ENCODE measurements around the gene MCTP1.
"Not testable (repeated sequence)": the region's sequence is repeated elsewhere in the genome, so short reads cannot be mapped to it uniquely, and the experiment has no call there.

The MCTP1 gene

GRCh38 chr5:95178046-95178651, 106.7 kb downstream of the MCTP1 start:
- DNase-seq, result no peak

DNA sequence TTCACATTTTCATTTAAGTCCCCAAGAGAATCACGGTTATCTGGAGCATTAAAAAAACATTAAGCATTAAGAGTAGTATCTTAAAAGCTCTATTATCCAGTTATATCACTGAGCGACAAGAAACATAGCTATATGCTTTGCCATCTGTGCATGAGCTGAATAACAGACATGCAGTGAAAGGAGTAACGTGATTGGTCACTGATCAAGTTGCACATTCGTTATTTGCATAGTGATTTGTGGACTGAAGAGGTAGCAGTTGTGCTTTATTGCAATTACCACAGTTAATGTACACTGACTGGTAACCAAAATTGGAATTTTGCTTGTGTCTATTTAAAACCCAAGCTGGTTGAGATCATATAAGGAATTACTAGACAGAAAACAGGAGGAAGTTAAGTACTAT, 107.4 kb downstream of the MCTP1 start:
- DNase-seq, result no peak

DNA sequence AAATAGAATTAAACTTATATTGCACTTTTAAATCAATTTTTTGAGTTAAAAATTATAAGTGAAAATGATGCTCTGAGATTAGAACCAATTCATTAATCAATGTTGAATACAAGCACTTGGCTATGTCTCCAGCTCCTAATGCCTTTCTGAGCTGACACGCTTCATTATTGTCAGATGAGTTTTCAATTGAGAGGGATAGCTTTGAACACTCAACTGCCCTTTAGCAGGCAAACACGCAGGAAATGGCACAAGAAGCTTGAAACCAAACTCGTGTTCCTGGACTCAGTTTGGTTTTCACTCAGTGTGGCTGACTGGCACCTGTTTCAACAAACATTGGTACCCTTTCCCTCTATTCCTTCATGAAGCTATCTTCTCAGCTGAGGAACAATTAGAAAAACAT, 109.8 kb downstream of the MCTP1 start:
- no peak for DNase-seq

- DNase-seq, result no peak
These were observed 112.2 kb downstream of the MCTP1 start for GRCh38 chr5:95172659-95173058.

- no peak for DNase-seq
These were observed 120.0 kb downstream of the MCTP1 start for GRCh38 chr5:95164861-95165260.

DNA sequence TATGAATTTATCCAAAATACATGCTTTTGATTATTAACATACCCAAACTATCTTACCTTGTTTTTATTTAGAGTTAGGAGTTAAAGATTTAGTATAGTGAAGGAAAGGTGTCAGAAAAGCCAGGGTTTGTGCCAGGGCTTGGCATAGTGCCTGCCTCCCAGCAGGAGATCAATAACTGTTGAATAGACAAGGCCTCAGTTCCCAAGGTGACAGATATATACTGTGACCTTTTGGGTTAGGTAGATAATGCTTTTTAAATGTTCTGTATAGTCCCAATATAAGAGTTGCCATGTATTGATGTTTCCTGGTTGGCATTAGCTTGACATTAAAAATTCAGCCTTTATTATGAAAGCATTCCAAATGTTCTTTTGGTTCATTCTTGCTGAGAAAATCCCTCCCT, 121.8 kb downstream of the MCTP1 start:
- no peak for DNase-seq

GRCh38 chr5:95162231-95162992, 122.5 kb downstream of the MCTP1 start:
- DNase-seq, result no peak

- no peak for DNase-seq
These were observed 125.3 kb downstream of the MCTP1 start for GRCh38 chr5:95159603-95160002.

DNA sequence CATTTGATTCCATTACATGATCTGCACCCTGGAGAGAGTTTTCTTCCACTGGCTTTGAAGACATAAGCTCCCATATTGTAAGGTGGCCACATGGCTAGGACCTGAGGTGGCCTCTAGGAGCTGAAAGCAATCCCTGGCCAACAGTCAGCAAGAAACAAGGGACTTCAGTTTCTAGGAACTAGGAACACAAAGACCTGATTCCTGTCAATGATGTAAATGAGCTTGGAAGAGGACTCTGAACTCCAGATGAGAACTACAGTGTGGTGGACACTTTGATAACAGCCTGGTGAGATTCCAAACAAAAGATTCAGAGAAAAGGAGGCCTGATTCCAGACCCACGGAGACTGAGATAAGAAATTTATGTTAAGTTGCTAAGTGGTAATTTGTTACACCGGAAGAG, 129.0 kb downstream of the MCTP1 start:
- DNase-seq, result no peak

DNA sequence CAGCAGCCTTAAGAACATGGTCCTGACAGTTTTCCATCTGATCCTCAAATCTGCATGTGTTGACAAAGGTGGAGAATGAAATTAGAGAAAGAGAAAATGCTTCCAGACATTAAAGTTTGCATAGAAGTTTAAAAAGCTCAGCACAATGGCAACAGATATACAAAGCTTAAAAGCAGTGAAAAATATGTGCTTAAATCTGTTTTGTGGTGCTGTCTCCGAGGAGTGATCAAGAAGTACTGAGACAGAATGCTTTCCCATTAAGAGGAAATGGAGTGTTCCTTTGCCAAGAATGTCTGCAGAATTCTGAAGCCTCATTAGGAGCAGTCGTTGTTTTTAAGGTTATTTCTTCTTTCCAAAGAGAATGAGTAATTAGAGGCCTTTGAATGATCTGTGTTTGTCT, 131.4 kb downstream of the MCTP1 start:
- DNase-seq, result no peak

- DNase-seq, result no peak
These were observed 132.4 kb downstream of the MCTP1 start for GRCh38 chr5:95152535-95152934.

GRCh38 chr5:95152131-95152530, 132.8 kb downstream of the MCTP1 start:
- no peak for DNase-seq

DNA sequence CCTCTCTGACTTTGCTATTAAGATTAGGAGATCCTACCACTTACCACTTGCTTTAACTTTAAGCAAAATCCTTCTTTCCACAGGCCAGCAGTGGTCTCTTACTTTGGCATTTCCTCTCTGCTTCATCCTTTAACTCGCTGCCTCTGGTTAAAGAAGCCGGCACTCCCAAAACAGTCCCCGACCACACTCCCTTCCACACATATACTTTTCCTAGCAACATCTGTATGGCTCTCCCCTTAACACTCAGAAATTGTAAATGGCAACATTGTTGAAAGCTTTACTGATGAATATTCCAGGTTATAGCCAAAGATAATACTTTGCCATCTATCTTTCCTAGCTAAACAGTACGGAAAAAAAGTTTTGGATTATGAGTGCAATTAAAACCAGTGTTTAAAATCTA, 133.2 kb downstream of the MCTP1 start:
- DNase-seq, result no peak

- no peak for DNase-seq
These were observed 135.5 kb downstream of the MCTP1 start for GRCh38 chr5:95149387-95149786.

GRCh38 chr5:95148453-95148852, 136.4 kb downstream of the MCTP1 start:
- DNase-seq, result no peak

DNA sequence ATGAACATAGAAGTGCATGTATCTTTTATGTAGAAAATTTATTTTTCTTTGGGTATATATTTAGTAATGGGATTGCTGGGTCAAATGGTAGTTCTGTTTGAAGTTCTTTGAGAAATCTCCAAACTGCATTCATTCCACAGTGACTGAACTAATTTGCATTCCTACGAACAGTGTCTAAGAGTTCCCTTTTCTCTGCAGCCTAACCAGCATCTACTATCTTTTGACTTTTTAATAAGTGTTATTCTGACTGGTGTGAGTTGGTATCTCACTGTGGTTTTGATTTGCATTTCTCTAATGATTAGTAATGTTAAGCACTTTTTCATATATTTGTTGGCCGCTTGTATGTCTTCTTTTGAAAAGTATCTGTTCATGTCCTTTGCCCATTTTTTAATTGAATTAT, 141.0 kb downstream of the MCTP1 start:
- DNase-seq, result not testable (repeated sequence)

- DNase-seq, result no peak
These were observed 142.7 kb downstream of the MCTP1 start for GRCh38 chr5:95142145-95142544.

- no peak for DNase-seq
These were observed 143.8 kb downstream of the MCTP1 start for GRCh38 chr5:95141141-95141540.

DNA sequence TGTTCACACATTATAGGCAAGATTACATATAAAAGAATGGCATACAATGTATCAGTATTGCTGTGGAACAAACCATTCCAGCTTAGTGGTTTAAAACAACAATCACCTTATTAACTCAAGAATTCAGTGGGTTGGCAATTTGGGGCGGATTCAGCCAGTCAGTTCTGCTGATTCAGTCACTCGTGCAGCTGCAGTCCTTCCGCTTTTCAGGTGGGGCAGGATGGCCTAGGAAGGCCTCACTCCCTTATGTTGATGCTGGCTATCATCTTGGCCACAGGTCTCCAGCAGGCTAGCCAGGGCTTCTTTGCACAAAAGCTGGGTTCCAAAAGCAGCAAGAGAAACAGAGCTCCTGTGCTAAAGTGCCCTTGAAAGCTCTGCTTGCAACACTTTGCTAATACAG, 150.6 kb downstream of the MCTP1 start:
- no peak for DNase-seq

DNA sequence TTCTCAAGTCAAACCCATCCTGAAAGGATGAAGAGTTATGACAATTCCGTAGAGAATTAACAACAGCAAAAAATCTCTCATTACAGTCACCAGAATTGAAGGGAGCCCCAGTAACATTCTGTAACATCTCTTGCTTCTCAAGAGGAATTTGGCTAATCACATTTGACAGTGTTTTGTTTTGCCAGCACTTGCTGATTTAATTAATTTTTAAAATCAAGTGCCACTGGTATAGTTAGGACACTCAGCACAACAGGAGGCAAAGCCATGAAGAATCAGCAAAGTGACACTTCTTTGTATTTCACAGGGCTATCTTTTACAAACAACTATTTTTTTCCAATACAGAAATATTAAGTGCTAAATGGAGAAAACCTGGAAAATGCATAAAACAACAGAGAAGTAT, 152.8 kb downstream of the MCTP1 start:
- DNase-seq, result no peak

- no peak for DNase-seq
These were observed 154.0 kb downstream of the MCTP1 start for GRCh38 chr5:95130941-95131340.

- DNase-seq, result no peak
These were observed 160.2 kb downstream of the MCTP1 start for GRCh38 chr5:95124731-95125130.

- DNase-seq, result no peak
These were observed 160.8 kb downstream of the MCTP1 start for GRCh38 chr5:95124101-95124500.

DNA sequence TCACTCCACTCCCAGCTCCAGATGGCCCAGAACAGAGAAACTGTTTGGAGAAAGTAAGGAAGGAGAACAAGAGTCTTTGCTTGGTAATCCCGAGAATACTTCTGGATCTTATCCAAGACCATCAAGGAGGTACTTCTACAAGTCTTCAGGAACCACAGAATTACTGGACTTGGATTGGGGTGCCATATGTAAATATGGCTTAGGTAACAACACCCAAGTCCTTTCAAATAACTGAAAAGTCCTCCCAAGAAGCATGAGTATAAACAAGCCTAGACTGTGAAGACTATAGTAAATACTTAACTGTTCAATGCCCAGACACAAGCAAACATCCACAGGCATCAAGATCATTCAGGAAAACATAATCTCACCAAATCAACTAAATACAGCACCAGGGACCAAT, 170.0 kb downstream of the MCTP1 start:
- no peak for DNase-seq

GRCh38 chr5:95114305-95114704, 170.6 kb downstream of the MCTP1 start:
- DNase-seq, result no peak
